ENCODE results near the gene NOP16. TPM values are rescaled to one million over a fixed set of nuclear protein-coding genes. Genes with fewer than 3 reads are reported as not detected.
A peak's percentile ranks its signal among the peaks of the same experiment; 100 is the strongest.

Gene NOP16
- total RNA-seq, result 10 to 100 TPM in 4 of 6 donors, 1 to 10 TPM in 2; 3.1 to 25.4 (median 12.1) TPM

GRCh38 chr5:176388444-176389134 lies at the start of gene NOP16, which contains the start of gene HIGD2A:
NOP16 (minus strand) TSS chr5:176388598; CDS start chr5:176388539, 59 bp downstream.
HIGD2A (plus strand) TSS chr5:176388751; CDS start chr5:176388820, 69 bp downstream.
- WGBS, 2 donors, result 0 to 1% methylated on average over 22 to 39 of the region's 47 CpGs
- Histone ChIP-seq H3K4me1 (peaks cover 15 to 41% (median 20%) of the 10 kb centered on the region in 4 donors), H3K9me3 (no peaks in the 10 kb centered on the region), H3K4me3 (peak within 1 kb of the TSS; percentile 56 to 85 (median 74)), H3K27me3 (no peaks in the 10 kb centered on the region), H3K27ac (peak within 1 kb of the TSS; percentile 91 to 98 (median 93)), H3K36me3 (peaks cover 13 to 51% (median 43%) of the 10 kb centered on the region in 4 donors)
- TF ChIP-seq POLR2A (IDR thresholded peaks at IDR 0.05) (peak in 1 of 4 donors; percentile 24), EP300 (IDR thresholded peaks at IDR 0.05) (no peak), POLR2AphosphoS5 (IDR thresholded peaks at IDR 0.05) (peak; percentile 60 to 73), CTCF (IDR thresholded peaks at IDR 0.05) (peak in 4 of 6 experiments; percentile 17 to 56 (median 43))
- ATAC-seq (ENCODE audit: low FRiP score in 2 of 2) (peak; percentile 98 to 99), DNase-seq (peak; percentile 92 to 99)

- ATAC-seq (ENCODE audit: low FRiP score in 2 of 2), result peak in 1 of 2 donors; percentile 63
- DNase-seq, result no peak
- TF ChIP-seq EP300 (IDR thresholded peaks at IDR 0.05) (no peak), POLR2A (IDR thresholded peaks at IDR 0.05) (no peak), POLR2AphosphoS5 (IDR thresholded peaks at IDR 0.05) (no peak), CTCF (IDR thresholded peaks at IDR 0.05) (no peak)
- 26 to 29% methylated on average over 5 of the region's 5 CpGs for WGBS, 2 donors
- Histone ChIP-seq H3K27ac (no peak overlapping the region), H3K9me3 (no peaks in the 10 kb centered on the region), H3K36me3 (no peaks in the 10 kb centered on the region), H3K27me3 (no peaks in the 10 kb centered on the region), H3K4me1 (peaks cover 0 to 8% (median 4%) of the 10 kb centered on the region in 4 donors), H3K4me3 (peak overlapping the region in 1 of 4 donors; percentile 3)
Measured at GRCh38 chr5:176436656-176437055, 48.3 kb upstream of the NOP16 start.

GRCh38 chr5:176432707-176433106 lies 44.3 kb upstream of the NOP16 start:
- no peak for TF ChIP-seq EP300 (IDR thresholded peaks at IDR 0.05)
- TF ChIP-seq POLR2A (IDR thresholded peaks at IDR 0.05), result no peak
- TF ChIP-seq CTCF (IDR thresholded peaks at IDR 0.05), result no peak
- TF ChIP-seq POLR2AphosphoS5 (IDR thresholded peaks at IDR 0.05), result no peak
- no peaks in the 10 kb centered on the region for H3K36me3 ChIP-seq
- ATAC-seq (ENCODE audit: low FRiP score in 2 of 2) (no peak), DNase-seq (no peak)
- peaks cover 0 to 8% (median 4%) of the 10 kb centered on the region in 4 donors for H3K4me1 ChIP-seq
- 89 to 92% methylated on average over 5 of the region's 5 CpGs for WGBS, 2 donors
- H3K9me3 ChIP-seq, result no peaks in the 10 kb centered on the region
- no peak overlapping the region for H3K4me3 ChIP-seq
- no peak overlapping the region for H3K27ac ChIP-seq
- no peaks in the 10 kb centered on the region for H3K27me3 ChIP-seq

GRCh38 chr5:176429972-176430371 lies 41.6 kb upstream of the NOP16 start:
- TF ChIP-seq EP300 (IDR thresholded peaks at IDR 0.05), result no peak
- no peak for TF ChIP-seq POLR2A (IDR thresholded peaks at IDR 0.05)
- no peak for TF ChIP-seq CTCF (IDR thresholded peaks at IDR 0.05)
- TF ChIP-seq POLR2AphosphoS5 (IDR thresholded peaks at IDR 0.05), result no peak
- DNase-seq (no peak), ATAC-seq (ENCODE audit: low FRiP score in 2 of 2) (no peak)
- 60 to 73% methylated on average over 4 of the region's 4 CpGs for WGBS, 2 donors
- Histone ChIP-seq H3K27me3 (no peaks in the 10 kb centered on the region), H3K9me3 (no peaks in the 10 kb centered on the region), H3K36me3 (no peaks in the 10 kb centered on the region), H3K4me3 (no peak overlapping the region), H3K4me1 (no peaks in the 10 kb centered on the region), H3K27ac (no peak overlapping the region)

Data from upper lobe of left lung (tissue), 6 donors.